Lung (tissue), 12 donors: Measurements from ENCODE around the gene ARIH2. TPM values are rescaled to one million over a fixed set of nuclear protein-coding genes. Genes with fewer than 3 reads are reported as not detected.

ENCODE experiments used
- ATAC-seq: fragments of 200-7000 bp; cut with Tn5 transposase; one replicate; pipeline ENCODE4 v1.9.1; 2020; ENCODE audit warnings: moderate number of reproducible peaks; ENCODE audit not compliant: insufficient read depth, low FRiP score
- DNase-seq, 3 donors: peaks; one replicate each; pipeline ENCODE4 v3.0.0-alpha.2; 2013 to 2017
- H3K27ac ChIP-seq, 2 donors: one replicate each; pipeline ENCODE4 v1.5.1; 2013; ENCODE audit warnings: mild to moderate bottlenecking in 2 of 2, moderate library complexity in 2 of 2, control low read depth in 1 of 2, inconsistent platforms in 1 of 2, low read depth in 1 of 2, low read length in 1 of 2
- H3K27me3 ChIP-seq, 3 donors: one replicate each; pipeline ENCODE4 v1.5.1; 2013; ENCODE audit warnings: low read length in 2 of 3; ENCODE audit not compliant: control insufficient read depth in 3 of 3, insufficient read depth in 3 of 3
- H3K36me3 ChIP-seq, 4 donors: one replicate each; pipeline ENCODE4 v1.5.1; 2013; ENCODE audit warnings: low read length in 4 of 4, mild to moderate bottlenecking in 1 of 4, moderate library complexity in 1 of 4; ENCODE audit not compliant: control insufficient read depth in 4 of 4, insufficient read depth in 4 of 4
- H3K4me1 ChIP-seq, 5 donors: one replicate each; pipeline ENCODE4 v1.5.1; 2013; ENCODE audit warnings: low read length in 5 of 5, mild to moderate bottlenecking in 2 of 5, moderate library complexity in 1 of 5; ENCODE audit not compliant: control insufficient read depth in 5 of 5, insufficient read depth in 5 of 5
- H3K4me3 ChIP-seq: one replicate; pipeline ENCODE4 v1.5.1; 2013; ENCODE audit warnings: mild to moderate bottlenecking, control low read depth, moderate library complexity
- H3K9ac ChIP-seq, 2 donors: one replicate each; pipeline ENCODE4 v1.5.1; 2013; ENCODE audit warnings: low read length in 2 of 2, control low read depth in 1 of 2; ENCODE audit not compliant: insufficient read depth in 1 of 2
- H3K9me3 ChIP-seq, 4 donors: one replicate each; pipeline ENCODE4 v1.5.1; 2013; ENCODE audit warnings: low read length in 3 of 4, mild to moderate bottlenecking in 1 of 4, moderate library complexity in 1 of 4; ENCODE audit not compliant: control insufficient read depth in 4 of 4, insufficient read depth in 3 of 4
- CTCF ChIP-seq: IDR thresholded peaks from 2 replicates; pipeline ENCODE4 v1.5.1; 2012; ENCODE audit warnings: mild to moderate bottlenecking; ENCODE audit errors: control extremely low read depth, extremely low read depth
- WGBS, 2 donors: extraction: QIAGEN DNeasy Blood & Tissue Kit; methylation state at CpG; one replicate each; pipeline ENCODE4 v1.1.7; 2013; 5-methylcytosine and 5-hydroxymethylcytosine counted together
- polyA plus RNA-seq, 2 donors: library from polyadenylated mRNA; stranded (reverse); fragments of 200-250 nt; gene quantifications; one replicate each; pipeline ENCODE4 v1.2.1, GENCODE V29; 2013
- total RNA-seq, 2 donors: library from RNA; depleted of rRNA in 1 of 2; stranded (reverse); fragments of >200 nt in 1 of 2; gene quantifications; one replicate each; pipeline ENCODE4 v1.2.1, GENCODE V29; 2014 to 2021
- donor health status: control.
- donor health status: control.
- donor health status: Bipolar disorder and iron deficiency.
- donor health status: healthy.
- donor health status: DM: yes; HTN: yes; CAD: no.

ARIH2 gene
- total and polyA plus RNA-seq, 4 donors = 33.1 to 97.6 (median 65.6) TPM

GRCh38 chr3:49016414-49017228 lies 98.0 kb downstream of the ARIH2 start:
- TF ChIP-seq CTCF = no peak
- Histone ChIP-seq H3K27me3 (no peaks in the 10 kb centered on the region), H3K36me3 (peaks cover 12 to 42% (median 29%) of the 10 kb centered on the region in 4 donors), H3K4me3 (no peak overlapping the region), H3K27ac (no peak overlapping the region), H3K9me3 (no peaks in the 10 kb centered on the region), H3K9ac (no peak overlapping the region), H3K4me1 (peaks cover 6 to 22% (median 12%) of the 10 kb centered on the region in 5 donors)
- 88% methylated on average over 6 of the region's 6 CpGs for WGBS, 2 donors
- DNase-seq = no peak
- no peak for ATAC-seq

GRCh38 chr3:49017229-49017970 lies 98.8 kb downstream of the ARIH2 start:
- ATAC-seq (no peak), DNase-seq (no peak)
- 9 to 10% methylated on average over 20 to 23 of the region's 23 CpGs for WGBS, 2 donors
- Histone ChIP-seq H3K36me3 (peaks cover 9 to 35% (median 25%) of the 10 kb centered on the region in 4 donors), H3K9ac (peak overlapping the region; percentile 8 to 26), H3K4me1 (peaks cover 6 to 22% (median 12%) of the 10 kb centered on the region in 5 donors), H3K4me3 (peak overlapping the region; percentile 85), H3K27me3 (no peaks in the 10 kb centered on the region), H3K9me3 (no peaks in the 10 kb centered on the region), H3K27ac (peak overlapping the region in 1 of 2 donors; percentile 90)
- TF ChIP-seq CTCF = no peak

GRCh38 chr3:49017971-49018706 lies 99.5 kb downstream of the ARIH2 start, which contains the start of gene DALRD3:
DALRD3 (minus strand) TSS chr3:49018580; CDS start chr3:49018564, 16 bp downstream.
- Histone ChIP-seq H3K4me1 (peaks cover 6 to 29% (median 12%) of the 10 kb centered on the region in 5 donors), H3K27me3 (no peaks in the 10 kb centered on the region), H3K27ac (peak within 1 kb of the TSS; percentile 71 to 90), H3K9me3 (no peaks in the 10 kb centered on the region), H3K36me3 (peaks cover 9 to 30% (median 21%) of the 10 kb centered on the region in 4 donors), H3K9ac (peak within 1 kb of the TSS; percentile 26 to 48), H3K4me3 (peak within 1 kb of the TSS; percentile 85)
- peak; percentile 74 to 79 (median 77) for DNase-seq
- peak; percentile 4 for ATAC-seq
- TF ChIP-seq CTCF = no peak
- WGBS, 2 donors = 0% methylated on average over 75 to 85 of the region's 85 CpGs
